ENCODE results near the gene CTNNB1.
A peak's percentile ranks its signal among the peaks of the same experiment; 100 is the strongest.

Gene CTNNB1

DNA sequence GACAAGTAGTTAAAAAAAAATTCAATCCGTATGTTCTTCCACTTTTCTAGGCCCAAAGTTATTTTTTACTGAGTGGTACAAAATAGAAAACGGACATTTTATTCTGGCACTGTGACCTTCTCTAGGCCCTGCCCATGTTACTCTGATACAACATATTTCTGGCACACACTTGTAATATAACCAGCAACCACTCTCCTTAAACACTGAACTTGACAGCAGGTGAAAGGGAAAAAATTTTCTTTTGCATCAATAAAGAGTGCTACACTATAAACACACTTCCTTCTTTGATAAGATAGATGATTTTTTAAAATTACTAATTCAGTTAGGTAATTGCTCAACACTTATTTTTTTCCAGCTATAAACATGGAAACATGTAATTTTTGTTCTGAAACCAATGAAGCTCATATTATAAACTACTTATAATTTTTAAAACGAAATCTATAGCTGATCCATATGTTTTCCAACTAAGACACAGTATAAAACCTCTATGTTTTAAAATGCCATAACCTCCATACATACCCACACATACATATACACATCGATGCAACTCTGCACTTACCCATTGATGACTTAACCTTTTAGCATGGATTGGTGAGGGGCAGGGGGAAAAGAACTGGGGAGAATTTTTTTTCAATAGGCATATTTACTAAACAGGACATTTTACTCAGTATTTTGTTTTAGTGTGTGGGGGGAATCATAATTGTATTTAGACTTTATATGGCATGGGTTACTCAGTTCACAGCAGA, 5.3 kb upstream of the CTNNB1 start:
- DNase-seq = peak in 1 of 3 experiments; percentile 4

DNA sequence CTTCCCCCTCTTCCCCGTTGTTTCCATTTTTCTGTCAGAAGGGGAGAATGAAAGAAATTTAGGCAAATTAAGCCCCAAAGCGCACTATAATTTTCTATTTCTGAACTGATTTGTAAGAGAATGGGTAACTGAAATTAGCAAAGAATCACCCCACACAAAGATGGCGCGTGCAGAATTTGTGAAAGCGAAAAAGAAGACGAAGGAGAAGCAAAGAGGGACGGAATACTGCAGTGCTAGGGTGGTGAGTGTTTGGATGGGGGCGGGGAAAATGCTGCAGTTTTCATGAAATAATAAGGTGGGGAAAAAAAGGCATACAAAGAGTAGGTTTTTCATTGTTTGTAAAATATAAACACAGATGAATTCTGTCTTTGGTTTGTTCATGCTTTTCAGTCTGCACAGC, 4.6 kb upstream of the CTNNB1 start:
- DNase-seq = peak in 1 of 3 experiments; percentile 39

GRCh38 chr3:41195946-41196345, 3.4 kb upstream of the CTNNB1 start:
- no peak for DNase-seq

- no peak for DNase-seq
Observed at GRCh38 chr3:41196499-41197410, 2.5 kb upstream of the CTNNB1 start.

DNA sequence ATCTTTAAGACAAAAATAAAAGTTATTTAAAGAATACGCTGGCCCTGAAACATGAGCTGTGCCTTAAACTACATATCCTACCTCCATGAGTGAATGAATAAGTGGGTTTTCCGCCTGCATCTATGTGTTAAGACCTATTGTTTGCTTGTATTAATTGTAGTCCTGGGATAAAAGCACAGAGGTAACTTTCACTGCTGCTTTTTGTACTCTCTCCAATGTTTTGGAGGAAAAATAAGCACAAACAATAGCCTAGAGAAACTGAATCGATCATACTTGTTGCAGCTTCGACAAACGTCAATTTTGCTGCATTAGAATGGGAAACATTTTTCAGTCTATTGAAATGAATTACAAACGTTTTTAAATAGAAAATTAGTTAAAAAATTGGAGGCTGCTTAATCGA, 1.3 kb upstream of the CTNNB1 start:
- no peak for DNase-seq

DNA sequence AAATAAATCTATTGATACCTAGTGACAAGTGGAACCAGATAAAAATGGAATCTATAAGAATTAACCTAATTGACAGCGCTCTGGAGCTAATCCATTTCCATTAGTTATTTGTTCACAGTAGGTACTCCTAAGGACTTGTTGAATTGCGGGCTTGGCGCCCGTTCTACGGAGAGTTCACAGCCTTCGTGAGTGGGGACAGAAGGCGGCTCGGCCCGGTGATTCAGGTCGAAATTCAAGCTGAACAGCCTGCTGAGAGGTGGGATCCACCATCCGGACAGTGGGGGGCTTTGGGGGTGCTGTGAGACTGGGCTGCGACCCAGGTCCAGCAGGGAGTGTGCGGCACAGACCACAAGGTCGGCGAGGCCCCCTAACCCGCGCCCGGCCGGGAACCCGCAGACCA, 779 bp upstream of the CTNNB1 start:
- DNase-seq = peak in 1 of 3 experiments; percentile 65

DNA sequence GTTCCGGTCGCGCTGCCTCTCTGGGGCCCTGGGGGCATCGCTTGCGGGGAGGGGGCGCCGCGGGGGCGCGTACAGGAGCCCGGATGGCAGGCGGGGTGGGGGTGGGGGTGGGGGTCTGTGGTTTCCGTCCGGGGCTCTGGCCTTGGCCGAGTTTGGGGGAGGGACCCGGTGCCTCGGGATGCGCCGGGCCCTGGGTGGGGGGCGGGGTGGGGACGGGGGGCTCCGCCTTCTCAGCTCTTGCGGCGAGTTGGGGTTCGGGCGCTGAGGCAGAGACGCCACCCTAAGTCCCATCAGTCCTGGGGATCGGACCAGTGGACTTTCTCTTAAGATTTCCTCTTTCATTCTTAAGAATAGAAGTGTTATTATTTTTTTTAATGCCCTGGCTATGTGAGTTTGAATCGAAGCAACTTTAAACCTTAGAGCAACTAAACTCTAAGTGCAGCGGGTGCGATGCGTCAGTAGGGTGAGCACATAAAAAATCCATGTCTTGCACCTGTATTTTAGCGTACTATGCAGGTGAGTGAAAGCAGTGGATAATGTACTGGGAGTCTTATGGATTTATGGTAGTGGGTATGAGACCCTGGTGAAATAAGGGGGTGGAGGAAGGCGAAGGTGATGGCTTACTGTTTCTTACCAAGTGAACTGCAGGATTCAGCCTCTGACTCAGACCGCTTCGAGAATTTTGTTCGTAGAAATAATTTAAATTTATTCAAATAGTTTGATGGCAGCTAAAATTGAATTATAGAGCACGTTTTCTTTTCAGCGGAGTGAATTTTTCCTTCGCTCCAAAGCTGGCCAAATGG, 762 bp downstream of the CTNNB1 start:
- peak; percentile 5 to 50 (median 33) for DNase-seq

DNA sequence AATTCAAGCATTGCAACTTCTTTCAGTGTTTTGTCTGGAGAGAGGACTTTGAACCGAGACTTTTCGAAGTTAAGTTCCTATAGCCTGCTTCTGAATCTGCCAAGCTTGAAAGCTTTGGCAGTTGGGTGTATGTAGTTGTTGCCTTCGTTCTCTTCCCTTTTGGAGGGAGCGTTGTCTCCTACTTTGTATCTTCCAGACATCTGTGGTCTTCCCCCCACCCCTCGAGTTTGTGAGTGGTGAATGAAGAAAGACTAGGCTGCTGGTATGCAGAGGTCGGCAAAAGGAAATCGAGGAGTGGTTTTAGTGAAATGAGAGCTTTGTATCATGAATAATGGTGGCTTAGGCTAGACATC, 1.3 kb downstream of the CTNNB1 start:
- peak; percentile 10 to 28 (median 14) for DNase-seq

DNA sequence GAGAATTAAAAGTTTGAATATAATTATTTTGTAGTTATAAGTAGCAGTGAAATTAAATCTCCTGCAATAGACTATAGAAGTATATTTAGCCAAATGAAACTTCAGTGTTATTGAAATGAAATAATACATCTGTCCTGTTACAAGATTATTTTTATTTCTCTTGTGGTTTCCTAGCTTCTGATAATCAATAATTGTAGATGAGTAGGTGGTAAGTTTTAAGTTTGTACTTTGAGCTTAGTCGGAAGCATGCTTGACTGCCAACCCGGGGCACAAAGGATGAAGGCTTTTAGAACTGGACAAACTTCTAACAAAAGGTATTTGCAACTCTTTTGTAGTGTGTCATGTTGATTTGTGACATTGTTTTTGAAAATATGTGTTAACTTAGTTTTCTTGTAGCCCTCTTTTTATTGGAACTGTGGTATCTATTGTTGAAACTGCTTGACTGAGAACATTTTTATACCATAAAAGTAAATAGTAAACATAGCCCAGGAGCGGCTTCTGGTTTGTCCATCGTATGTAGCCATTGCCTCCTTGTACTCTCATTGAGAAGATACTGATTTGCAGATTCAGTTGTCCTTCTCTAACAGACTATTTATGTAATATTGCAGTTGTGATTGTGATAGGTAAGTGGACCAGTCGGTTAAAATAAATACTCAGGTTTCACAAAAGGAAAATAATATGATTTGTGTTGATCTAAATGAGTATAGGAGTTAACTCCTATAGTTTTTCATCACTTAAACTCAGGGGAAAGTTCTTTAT, 2.9 kb downstream of the CTNNB1 start:
- no peak for DNase-seq

DNA sequence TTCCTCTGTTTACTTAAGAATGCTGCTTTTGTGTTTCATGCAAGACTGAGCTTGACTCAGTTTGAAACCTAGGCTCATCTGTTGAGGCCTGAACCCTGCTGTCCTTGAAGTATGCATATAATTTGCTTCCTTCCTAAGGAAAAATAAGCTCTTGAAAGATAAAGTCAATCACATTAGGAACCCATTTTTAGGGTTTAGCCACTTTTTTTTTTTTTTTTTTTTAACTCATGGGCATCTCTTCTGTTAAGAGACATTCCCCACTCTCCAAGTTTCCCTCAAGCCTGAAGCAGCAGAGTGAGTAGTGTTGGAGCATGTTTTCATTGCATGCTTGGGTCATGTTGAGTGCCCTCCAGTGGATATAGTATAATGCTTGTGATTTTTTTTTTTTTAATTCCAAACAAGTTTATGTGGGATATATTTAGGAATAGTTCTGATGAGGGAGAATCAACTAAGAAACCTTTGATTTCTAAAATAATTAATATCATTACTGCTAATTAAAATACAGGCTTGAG, 3.6 kb downstream of the CTNNB1 start:
- peak in 2 of 3 experiments; percentile 39 to 41 for DNase-seq

GRCh38 chr3:41204369-41204768, 5.1 kb downstream of the CTNNB1 start:
- no peak for DNase-seq

DNA sequence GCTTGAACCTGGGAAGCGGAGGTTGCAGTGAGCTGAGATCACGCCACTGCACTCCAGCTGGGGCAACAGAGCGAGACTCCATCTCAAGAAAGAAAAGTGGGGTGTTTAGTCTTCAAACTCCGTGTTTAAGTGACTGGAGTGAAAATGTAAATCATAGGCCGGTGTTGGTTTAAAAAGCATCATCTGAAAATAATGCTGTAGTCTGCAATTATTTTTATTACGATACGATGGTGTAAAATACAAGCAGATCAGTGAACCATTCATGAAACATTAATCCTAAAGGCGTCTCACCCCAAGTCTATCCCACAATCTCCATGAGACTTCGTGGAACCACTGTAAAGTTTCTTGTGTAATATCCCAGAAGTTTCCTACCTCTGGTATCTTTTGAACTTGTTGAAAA, 6.3 kb downstream of the CTNNB1 start:
- DNase-seq = no peak

GRCh38 chr3:41207355-41207754, 8.1 kb downstream of the CTNNB1 start:
- no peak for DNase-seq

DNA sequence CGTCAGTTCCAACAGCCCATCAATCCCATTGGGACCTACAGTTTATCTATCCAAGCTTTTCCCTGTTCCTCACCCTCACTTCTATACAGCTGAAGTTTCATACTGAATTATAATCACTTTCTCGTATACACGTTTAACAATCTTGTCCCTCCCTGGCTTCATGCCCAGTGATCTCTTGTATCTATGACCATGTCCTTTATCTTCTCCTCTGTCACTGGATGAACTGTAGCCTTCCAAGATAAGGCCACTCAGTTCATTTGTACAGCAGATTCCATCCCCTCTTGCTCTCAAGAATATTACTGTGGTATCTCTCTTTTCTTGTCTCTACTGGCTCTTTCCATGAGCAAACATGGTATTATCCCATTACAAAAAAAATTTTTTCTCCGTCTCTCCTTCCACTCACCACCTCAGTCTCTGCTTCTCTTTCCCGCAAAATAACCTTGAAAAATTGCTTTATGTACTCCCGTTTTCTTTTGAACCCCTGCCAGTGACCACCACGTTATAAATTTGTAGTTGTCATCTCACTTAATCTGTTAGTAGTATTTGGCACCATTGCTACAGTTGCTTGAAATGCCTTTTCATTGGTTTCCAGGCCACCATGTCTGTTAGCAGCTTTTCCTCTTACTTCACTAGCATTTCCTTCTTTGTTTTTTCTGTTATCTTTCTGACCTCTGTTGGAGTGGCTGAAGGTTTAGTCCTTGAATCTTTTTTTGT, 9.4 kb downstream of the CTNNB1 start:
- DNase-seq = no peak

- no peak for DNase-seq
Observed at GRCh38 chr3:41209646-41210045, 10.3 kb downstream of the CTNNB1 start.

GRCh38 chr3:41210966-41211365, 11.7 kb downstream of the CTNNB1 start:
- DNase-seq = no peak

GRCh38 chr3:41212088-41212487, 12.8 kb downstream of the CTNNB1 start:
- no peak for DNase-seq

DNA sequence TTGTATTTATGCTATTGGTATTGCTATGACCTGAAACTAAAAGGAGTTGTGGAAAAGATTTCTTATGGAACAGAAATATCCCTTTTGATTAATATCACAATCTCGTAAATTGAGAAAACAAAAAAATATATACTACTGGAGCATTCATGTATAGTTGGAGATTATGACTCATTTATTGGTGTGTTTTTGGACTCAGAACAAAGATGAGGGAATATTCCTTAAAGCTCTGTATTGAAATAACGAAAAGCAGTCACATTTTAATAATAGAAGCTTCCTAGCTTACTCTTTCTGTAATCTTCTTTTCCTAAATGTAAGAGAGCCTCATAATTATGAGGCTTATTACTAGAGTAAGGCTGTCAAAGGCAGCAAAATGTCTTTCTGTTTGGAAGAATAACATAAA, 14.3 kb downstream of the CTNNB1 start:
- DNase-seq = no peak

- no peak for DNase-seq
Observed at GRCh38 chr3:41216422-41216821, 17.1 kb downstream of the CTNNB1 start.

- DNase-seq = no peak
Observed at GRCh38 chr3:41216993-41217392, 17.7 kb downstream of the CTNNB1 start.

GRCh38 chr3:41219424-41219823, 20.1 kb downstream of the CTNNB1 start:
- no peak for DNase-seq
